OCI-M1 (cell line): ENCODE measurements around the gene CHPF2.

ENCODE experiments used
- DNase-seq: peaks from one replicate; lab custom pipeline; 2025; lab: John Stamatoyannopoulos, UW

CHPF2 gene

GRCh38 chr7:151235091-151235787, 3.0 kb downstream of the CHPF2 start:
- no peak for DNase-seq

- no peak for DNase-seq
Observed at GRCh38 chr7:151236406-151236805, 4.1 kb downstream of the CHPF2 start.

- DNase-seq, result no peak
Observed at GRCh38 chr7:151237244-151238189, 5.2 kb downstream of the CHPF2 start.

GRCh38 chr7:151238190-151238810, 6.0 kb downstream of the CHPF2 start:
- DNase-seq, result no peak

- DNase-seq, result no peak
Observed at GRCh38 chr7:151238924-151239836, 6.9 kb downstream of the CHPF2 start.

GRCh38 chr7:151239837-151240459, 7.7 kb downstream of the CHPF2 start:
- no peak for DNase-seq

GRCh38 chr7:151240536-151240935, 8.3 kb downstream of the CHPF2 start:
- no peak for DNase-seq

GRCh38 chr7:151240942-151241754, 8.9 kb downstream of the CHPF2 start:
- DNase-seq, result peak; percentile 12

- no peak for DNase-seq
Observed at GRCh38 chr7:151241755-151242096, 9.4 kb downstream of the CHPF2 start.

- DNase-seq, result no peak
Observed at GRCh38 chr7:151242159-151243044, 10.1 kb downstream of the CHPF2 start.

- DNase-seq, result no peak
Observed at GRCh38 chr7:151243045-151243349, 10.7 kb downstream of the CHPF2 start.

GRCh38 chr7:151243408-151244195, 11.3 kb downstream of the CHPF2 start:
- peak; percentile 52 for DNase-seq

- peak; percentile 75 for DNase-seq
Observed at GRCh38 chr7:151244196-151244840, 12.0 kb downstream of the CHPF2 start.

- DNase-seq, result no peak
Observed at GRCh38 chr7:151244841-151245346, 12.6 kb downstream of the CHPF2 start.

GRCh38 chr7:151245360-151246101, 13.2 kb downstream of the CHPF2 start:
- DNase-seq, result peak; percentile 16

GRCh38 chr7:151246102-151246850, 14.0 kb downstream of the CHPF2 start:
- DNase-seq, result no peak
